DMS114 treated with DMSO at 0.1 percent for 48 hours (cell line): ENCODE data around the gene POLR3G.

ENCODE experiments used
- DNase-seq: peaks from one replicate; lab custom pipeline; 2025; ENCODE audit not compliant: unreplicated experiment; lab: John Stamatoyannopoulos, UW

POLR3G gene

DNA sequence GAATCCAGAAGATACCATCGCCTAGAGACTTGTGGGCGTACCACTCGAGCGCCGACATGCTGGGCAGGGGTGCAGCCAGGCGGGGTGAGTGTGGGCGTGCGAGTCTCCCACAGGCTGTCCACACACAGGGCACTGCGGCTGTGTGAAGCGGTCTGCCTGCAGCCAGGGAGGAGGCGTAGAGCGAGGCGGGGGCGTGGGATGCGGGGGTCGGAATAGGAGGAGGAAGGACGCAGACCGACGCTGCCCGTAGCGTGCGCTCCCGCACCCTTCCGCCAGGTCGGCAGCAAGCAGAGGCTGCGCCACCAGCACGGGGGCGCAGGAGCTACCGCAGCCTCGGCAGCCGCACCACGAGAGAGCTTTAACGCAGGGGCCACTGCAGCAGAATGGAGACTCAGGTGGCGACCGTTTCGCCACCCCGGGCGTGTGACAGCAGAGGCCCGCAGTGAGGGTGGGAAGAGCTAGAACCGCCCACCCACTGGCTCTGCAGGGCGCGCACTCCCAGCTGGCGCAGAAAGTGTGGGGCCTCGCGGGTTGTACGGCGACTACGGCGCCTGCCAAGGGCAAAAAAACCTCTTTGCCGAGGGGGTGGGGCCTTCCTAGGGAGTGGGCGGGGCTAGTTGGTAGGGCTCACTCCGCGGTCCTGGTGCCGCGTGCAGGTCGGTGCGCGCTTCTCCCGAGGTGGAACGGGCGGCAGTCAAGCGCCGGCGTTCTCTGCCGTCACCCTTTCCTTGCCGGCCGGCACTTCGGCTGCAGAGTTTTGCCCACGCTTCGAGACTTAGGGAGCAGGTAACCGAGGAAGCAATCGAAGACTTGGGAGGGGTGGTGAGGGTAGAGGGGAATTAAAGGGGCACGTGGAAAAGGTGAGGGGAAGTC, at the start of gene POLR3G, which contains the start of gene MBLAC2:
TSS of gene POLR3G (plus strand) at position 630 of the 873 bp plus-strand sequence. CDS start 10,704 bp downstream, outside the sequence.
TSS of gene MBLAC2 (minus strand) at position 537 of the 873 bp plus-strand sequence. CDS start at position 58, 479 bp downstream.
- peak; percentile 85 for DNase-seq

- peak; percentile 17 for DNase-seq
Observed at GRCh38 chr5:90434116-90434714, 40.4 kb upstream of the POLR3G start.

DNA sequence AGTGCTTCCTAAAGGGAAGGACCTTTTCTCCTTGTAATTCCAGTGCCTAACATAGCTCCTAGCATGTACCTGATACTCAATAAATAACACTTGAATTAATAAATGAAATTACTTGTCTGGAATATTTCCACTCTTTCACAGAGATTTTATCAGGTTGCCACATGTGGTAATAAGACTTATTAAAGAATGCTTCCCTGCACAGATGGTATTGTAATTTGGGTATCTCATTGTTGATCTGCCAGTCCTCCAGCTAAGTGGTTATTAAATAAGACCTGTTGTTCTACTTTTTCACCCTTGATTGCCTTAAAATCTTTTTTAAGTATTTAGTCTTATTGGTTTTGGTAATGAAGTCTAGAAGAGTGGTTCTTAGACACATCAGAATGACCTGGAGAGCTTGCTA, 37.0 kb upstream of the POLR3G start:
- no peak for DNase-seq

GRCh38 chr5:90438100-90438499, 36.6 kb upstream of the POLR3G start:
- DNase-seq, result no peak

- DNase-seq, result no peak
Observed at GRCh38 chr5:90440644-90441043, 34.0 kb upstream of the POLR3G start.

- no peak for DNase-seq
Observed at GRCh38 chr5:90446961-90447360, 27.7 kb upstream of the POLR3G start.

DNA sequence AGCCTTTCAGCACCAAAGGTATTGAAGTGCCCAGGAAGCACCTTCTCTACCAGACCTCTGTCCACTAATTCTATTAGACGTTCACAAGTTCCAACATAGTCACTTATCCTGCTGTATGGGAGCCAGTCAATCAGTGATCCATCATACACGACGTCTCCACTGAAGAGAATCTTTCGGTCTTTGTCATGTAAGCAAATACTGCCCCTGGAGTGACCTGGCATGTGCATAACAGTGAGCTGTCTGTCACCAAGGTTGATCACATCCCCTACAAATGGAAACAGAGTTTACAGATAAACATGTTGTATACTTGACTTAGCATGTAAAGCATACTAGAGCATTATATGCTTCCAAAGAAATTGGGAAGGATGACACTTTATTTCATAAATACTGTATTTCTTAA, 13.4 kb upstream of the POLR3G start:
- no peak for DNase-seq

- no peak for DNase-seq
Observed at GRCh38 chr5:90472783-90473395, 1.8 kb upstream of the POLR3G start.

DNA sequence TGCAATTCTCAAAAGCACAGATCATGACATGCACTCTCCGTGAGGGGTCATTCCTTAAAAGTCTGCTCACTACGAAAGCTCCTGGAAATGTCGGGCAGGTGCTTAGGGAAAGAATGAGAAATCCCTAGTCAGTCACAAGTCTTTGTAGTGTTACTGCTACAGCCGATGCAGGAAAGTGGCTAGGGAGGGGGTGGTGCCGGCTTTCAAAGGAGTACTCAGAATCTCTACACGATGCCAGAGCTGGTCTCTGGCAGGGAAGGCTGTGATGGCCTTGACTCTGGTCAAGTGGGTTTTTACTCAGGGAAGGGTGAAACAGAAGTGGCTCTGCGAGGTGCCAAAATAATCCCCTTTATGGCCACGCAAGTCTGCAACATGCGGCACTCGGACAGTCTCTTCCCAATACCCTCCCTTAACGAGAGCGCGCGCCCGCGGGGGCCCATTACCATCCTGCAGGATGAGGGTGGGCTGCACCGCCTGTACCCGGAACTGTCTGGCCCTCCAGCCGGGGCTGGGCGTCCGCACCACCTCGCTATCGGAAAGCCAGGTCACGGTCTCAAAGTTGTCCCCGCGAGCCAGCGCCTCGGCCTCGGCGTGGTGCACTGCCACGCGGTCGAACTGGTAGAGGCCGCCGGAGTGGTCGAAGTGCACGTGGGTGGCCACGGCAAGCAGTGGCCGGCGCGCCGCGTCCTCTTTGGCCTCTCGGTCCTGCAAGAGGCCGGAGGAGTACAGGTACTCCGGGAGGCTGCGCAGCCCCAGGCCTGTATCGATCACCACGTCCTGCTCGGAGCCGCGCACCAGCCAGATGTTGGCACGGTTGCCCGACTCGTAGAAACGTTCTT, 1.0 kb upstream of the POLR3G start:
- DNase-seq, result no peak

- DNase-seq, result no peak
Observed at GRCh38 chr5:90475436-90475980, 844 bp downstream of the POLR3G start.

GRCh38 chr5:90476391-90476790, 1.7 kb downstream of the POLR3G start:
- DNase-seq, result no peak

- DNase-seq, result no peak
Observed at GRCh38 chr5:90477073-90477472, 2.4 kb downstream of the POLR3G start.

DNA sequence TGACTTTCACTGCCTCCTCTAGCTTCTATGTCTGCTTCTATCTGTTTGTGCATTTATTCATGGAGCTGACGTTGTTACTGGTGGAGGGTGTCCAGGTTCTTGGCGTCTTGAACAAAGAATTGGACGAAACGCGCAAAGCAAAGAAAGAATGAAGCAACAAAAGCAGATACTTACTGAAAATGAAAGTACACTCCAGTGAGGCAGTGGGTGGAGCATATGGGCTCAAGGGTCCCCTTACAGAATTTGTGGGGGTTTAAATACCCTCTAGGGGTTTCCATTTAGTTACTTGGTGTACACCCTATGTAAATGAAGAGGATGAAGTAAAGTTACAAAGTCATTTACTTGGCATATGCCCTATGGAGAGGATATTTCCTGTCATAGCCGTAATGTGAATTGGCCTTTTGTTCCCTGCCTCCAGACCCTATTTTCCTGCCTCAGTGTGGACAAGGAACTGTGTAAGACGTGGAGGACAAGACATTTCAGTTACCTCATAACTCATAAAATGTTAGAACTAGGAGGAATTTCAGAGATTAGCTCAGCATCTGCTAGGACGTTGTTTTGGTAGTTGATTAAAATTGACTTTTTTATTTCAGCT, 3.1 kb downstream of the POLR3G start:
- no peak for DNase-seq

- no peak for DNase-seq
Observed at GRCh38 chr5:90479611-90480385, 5.1 kb downstream of the POLR3G start.

DNA sequence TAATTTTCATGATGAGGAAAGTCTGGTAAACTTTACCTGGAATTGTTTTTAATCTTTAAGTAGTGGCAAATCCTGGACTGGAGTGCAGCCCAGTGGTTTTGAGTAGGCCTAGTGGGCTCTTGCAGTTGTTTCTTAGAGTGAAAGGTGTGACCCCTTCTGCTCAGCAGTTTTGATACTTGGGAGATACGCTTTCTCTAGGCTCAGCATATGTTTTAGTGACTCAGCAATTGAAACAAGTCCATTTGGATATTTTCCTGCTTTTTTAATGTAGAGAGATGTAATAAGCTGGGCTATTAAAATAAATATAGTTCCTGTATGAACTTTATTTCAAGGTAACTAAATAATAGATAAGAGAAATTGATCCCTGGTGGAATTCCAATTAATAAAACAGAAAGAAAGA, 6.0 kb downstream of the POLR3G start:
- DNase-seq, result no peak

- no peak for DNase-seq
Observed at GRCh38 chr5:90483206-90483605, 8.5 kb downstream of the POLR3G start.

DNA sequence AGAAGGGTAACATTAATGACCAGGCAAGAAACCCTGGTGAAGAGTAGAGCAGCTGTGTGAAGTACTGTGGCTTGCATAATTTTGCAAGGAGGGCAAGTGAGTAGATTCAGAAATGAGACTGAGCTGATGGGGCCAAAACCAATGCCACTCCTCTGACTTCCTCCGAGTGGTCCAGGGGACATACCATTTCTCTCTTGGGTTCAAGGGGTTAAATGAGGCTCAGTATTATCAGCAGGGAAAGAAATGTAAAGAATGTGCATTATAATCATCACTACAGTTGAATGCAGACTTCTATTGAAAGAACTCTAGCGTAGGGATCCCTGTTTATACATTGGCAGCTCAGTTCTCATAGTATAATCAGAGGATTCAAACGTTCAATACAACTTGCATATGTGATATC, 9.9 kb downstream of the POLR3G start:
- no peak for DNase-seq

DNA sequence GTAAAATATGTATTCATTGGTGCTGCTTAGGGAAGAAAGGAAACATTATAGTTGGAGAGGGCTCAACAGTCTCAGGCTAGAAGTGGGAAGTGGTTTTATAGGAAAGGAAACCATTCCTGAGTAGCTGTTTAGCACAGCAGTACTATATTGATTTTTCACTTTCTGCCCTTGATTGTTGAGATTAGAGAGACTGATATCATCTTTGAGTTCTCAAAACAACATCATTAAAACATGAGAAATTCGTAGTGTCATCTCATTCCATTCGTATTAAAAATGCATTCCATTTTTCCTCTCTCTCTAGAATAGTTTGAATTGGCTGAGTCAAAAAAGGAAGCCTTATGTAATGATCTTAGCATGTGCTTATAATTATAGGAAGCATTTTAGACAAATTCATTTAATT, 14.1 kb downstream of the POLR3G start:
- DNase-seq, result no peak

- no peak for DNase-seq
Observed at GRCh38 chr5:90494043-90494442, 19.4 kb downstream of the POLR3G start.

- DNase-seq, result no peak
Observed at GRCh38 chr5:90495146-90495545, 20.5 kb downstream of the POLR3G start.
